AG04450 (cell line): ENCODE results near the gene AKAP12. TPM values are rescaled to one million over a fixed set of nuclear protein-coding genes. Genes with fewer than 3 reads are reported as not detected.

ENCODE experiments used
- CTCF ChIA-PET: fragments of 300-600, 350-600 bp; formaldehyde crosslinking; extraction: SDS; loops from one replicate; lab custom pipeline; 2022; ENCODE audit warnings: antibody characterized with exemption, inconsistent platforms; lab: Charles Lee
- POLR2A ChIA-PET: fragments of 350-600 bp; formaldehyde crosslinking; extraction: SDS; loops from one replicate; lab custom pipeline; 2021; ENCODE audit warnings: antibody characterized with exemption, inconsistent platforms; lab: Yijun Ruan, JAX
- DNase-seq: peaks from one replicate; pipeline ENCODE4 v3.0.0-alpha.2; 2011; ENCODE audit warnings: low read depth, low spot score
- H3K27ac ChIP-seq: one replicate; pipeline ENCODE4 v1.5.1; 2012; ENCODE audit warnings: low read depth, low read length, control low read depth
- H3K27me3 ChIP-seq: one replicate; pipeline ENCODE4 v1.6.0; 2012; ENCODE audit warnings: low read length; ENCODE audit not compliant: control insufficient read depth, insufficient read depth
- H3K4me3 ChIP-seq: 2 replicates; pipeline ENCODE4 v1.5.1; 2011; ENCODE audit warnings: mild to moderate bottlenecking, low read depth, low read length, control low read depth
- H3K9me3 ChIP-seq: 2 replicates; pipeline ENCODE4 v1.5.1; 2012; ENCODE audit warnings: low read length; ENCODE audit not compliant: control insufficient read depth, insufficient read depth
- CTCF ChIP-seq: IDR thresholded peaks from 2 replicates; pipeline ENCODE4 v1.5.1; 2011; ENCODE audit warnings: low read depth, low read length, control low read depth, inconsistent platforms
- polyA plus RNA-seq: library from polyadenylated mRNA; depleted of rRNA; stranded (reverse); fragments of >200 nt; gene quantifications from 2 replicates; pipeline ENCODE4 v1.2.3, GENCODE V29; 2011

AKAP12 gene
- polyA plus RNA-seq, 1 experiment: 73.2 TPM

- H3K4me3 ChIP-seq: no peak overlapping the region
- ChIA-PET CTCF (no interaction called here), POLR2A (no interaction called here)
- H3K27me3 ChIP-seq: peaks cover 2% of the 10 kb centered on the region
- no peak for TF ChIP-seq CTCF
- no peak for DNase-seq
- no peak overlapping the region for H3K27ac ChIP-seq
- peaks cover 3% of the 10 kb centered on the region; the same call in 1 of the 2 replicates for H3K9me3 ChIP-seq
These were observed 33.8 kb upstream of the AKAP12 start for GRCh38 chr6:151205721-151206600.

GRCh38 chr6:151207674-151208073 is 32.1 kb upstream of the AKAP12 start:
- no peak for DNase-seq
- ChIA-PET POLR2A (no interaction called here), CTCF (interaction anchor here (0.7 kb wide), 1 partner anchor 56 kb away, joined by 5 read pairs; no protein-coding TSS in a partner anchor)
- no peak overlapping the region for H3K4me3 ChIP-seq
- H3K9me3 ChIP-seq: peaks cover 3% of the 10 kb centered on the region; the same call in 1 of the 2 replicates
- no peak for TF ChIP-seq CTCF
- peaks cover 2% of the 10 kb centered on the region for H3K27me3 ChIP-seq
- H3K27ac ChIP-seq: no peak overlapping the region

GRCh38 chr6:151209071-151209831 is 30.5 kb upstream of the AKAP12 start:
- peaks cover 2% of the 10 kb centered on the region for H3K27me3 ChIP-seq
- H3K27ac ChIP-seq: no peak overlapping the region
- H3K4me3 ChIP-seq: no peak overlapping the region
- POLR2A ChIA-PET: no interaction called here
- CTCF ChIA-PET: interaction anchor here (0.6 to 3.0 kb wide), 3 partner anchors 17 to 195 kb away, joined by 5 to 10 read pairs (median 8); no protein-coding TSS in a partner anchor
- no peak for DNase-seq
- H3K9me3 ChIP-seq: peaks cover 10% of the 10 kb centered on the region
- TF ChIP-seq CTCF: no peak

- Histone ChIP-seq H3K27ac (no peak overlapping the region), H3K27me3 (peaks cover 5% of the 10 kb centered on the region), H3K9me3 (peaks cover 10% of the 10 kb centered on the region), H3K4me3 (no peak overlapping the region)
- TF ChIP-seq CTCF: no peak
- ChIA-PET POLR2A (no interaction called here), CTCF (interaction anchor here (2.1 to 3.0 kb wide), 2 partner anchors 113 to 197 kb away, joined by 8 to 10 read pairs; no protein-coding TSS in a partner anchor)
- no peak for DNase-seq
These were observed 28.7 kb upstream of the AKAP12 start for GRCh38 chr6:151211075-151211474.

- H3K9me3 ChIP-seq: peaks cover 10% of the 10 kb centered on the region
- CTCF ChIA-PET: no interaction called here
- H3K4me3 ChIP-seq: no peak overlapping the region
- TF ChIP-seq CTCF: no peak
- H3K27ac ChIP-seq: no peak overlapping the region
- peaks cover 11% of the 10 kb centered on the region for H3K27me3 ChIP-seq
- POLR2A ChIA-PET: no interaction called here
- no peak for DNase-seq
These were observed 26.4 kb upstream of the AKAP12 start for GRCh38 chr6:151213352-151213751.
